Activated T-helper 1 cell treated with Interleukin-2 at 50 U/mL for 16 hours (primary cell): ENCODE data around the gene FAM120A.
A peak's percentile ranks its signal among the peaks of the same experiment; 100 is the strongest.

ENCODE experiments used
- DNase-seq: peaks from one replicate; pipeline ENCODE4 v3.0.0-alpha.2; 2020; ENCODE audit warnings: low read depth

FAM120A gene

DNA sequence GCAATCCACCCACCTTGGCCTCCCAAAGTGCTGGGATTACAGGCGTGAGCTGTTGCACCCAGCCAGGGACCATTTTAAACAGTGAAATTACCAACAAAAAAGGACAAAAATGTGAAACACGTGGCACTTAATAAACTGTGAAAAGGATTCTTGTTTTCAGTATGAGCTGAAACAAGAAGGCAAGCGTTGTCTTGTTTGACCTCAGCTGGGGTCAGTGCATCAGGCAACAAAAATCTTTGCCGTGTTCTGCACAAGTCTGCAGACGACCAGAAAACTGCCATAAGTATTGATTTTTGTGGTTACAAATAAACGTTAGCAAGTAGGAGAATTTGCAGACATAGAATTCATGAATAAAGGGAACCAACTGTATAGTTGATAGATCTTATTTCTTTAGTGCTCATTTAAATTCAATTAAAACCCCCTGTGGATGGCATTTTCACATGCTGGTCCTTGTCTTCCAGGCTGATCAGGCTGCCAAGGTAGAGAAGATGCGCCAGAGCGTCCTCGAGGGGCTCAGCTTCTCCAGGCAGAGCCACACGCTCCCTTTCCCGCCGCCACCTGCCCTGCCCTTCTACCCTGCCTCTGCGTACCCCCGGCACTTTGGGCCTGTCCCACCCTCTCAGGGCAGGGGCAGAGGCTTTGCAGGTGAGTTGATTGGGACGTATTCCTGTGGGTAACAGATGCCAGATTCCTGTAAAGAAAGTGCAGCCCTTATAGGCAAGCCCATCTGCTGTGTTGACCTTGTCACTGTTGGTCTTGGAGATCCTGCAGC is 106.1 kb downstream of the FAM120A start:
- no peak for DNase-seq

DNA sequence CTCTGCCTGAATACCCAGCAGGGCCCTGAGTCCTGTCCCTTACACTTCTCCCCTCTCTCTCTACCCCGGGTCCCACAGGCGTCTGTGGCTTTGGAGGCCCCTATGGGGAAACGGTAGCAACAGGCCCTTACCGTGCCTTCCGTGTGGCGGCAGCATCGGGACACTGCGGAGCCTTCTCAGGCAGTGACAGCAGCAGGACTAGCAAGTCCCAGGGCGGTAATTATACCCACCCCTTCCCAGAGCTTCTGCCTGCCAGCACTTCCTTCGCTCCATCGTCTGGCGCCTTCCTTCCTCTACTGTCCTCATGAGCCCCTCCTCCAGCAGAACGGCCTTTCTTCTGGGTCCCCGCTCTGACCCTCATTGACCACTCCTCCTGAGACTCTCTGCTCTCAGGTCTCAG is 107.0 kb downstream of the FAM120A start:
- no peak for DNase-seq

DNA sequence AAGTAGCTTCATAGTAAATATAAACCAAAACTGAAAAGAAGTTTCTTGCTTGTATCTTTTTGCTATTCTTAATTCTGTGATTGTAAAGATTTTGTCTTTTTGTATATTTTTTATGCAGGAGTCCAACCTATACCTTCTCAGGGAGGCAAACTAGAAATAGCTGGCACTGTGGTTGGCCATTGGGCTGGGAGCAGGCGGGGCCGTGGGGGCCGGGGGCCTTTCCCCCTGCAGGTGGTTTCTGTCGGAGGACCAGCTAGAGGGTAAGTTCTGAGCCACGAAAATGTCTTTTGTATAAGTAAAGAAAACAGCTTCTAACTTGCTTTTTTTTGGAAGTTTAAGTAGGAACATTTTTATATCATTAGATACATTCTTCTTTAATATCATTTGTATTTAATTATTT is 109.5 kb downstream of the FAM120A start:
- no peak for DNase-seq

DNA sequence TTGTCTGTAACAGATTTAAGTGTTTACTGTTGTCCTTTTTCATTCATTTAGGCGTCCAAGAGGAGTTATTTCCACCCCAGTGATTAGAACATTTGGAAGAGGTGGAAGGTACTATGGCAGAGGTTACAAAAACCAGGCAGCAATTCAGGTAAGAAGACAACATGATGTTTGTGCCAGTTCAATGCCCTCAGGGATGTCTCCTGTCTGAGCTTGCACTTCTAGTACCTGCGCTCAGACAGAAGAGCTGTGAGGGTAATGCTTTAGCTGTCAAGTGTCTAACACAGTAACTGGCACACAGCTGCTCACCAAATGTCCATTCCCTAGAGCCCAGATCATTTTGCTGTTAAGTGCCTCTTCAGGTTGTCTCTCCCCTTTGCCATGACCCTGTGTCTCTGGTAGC is 110.7 kb downstream of the FAM120A start:
- DNase-seq = no peak

DNA sequence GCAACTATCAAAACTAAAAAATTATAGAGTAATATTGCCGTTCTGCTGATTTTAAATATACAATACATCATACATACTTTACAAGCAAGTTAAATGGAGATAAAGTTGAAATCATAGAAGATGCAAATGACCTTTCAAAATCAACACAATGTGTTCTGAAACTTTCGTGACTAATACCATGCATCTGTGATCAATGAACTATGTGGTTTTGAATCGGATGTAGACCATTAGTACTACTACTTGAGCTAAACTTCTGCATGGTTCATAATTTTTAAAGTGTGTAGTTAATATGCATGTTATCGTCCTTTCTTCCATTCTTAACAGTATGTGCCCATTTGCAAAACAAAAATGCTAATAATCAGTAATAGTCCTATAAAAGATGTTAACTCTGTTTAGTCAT is 113.6 kb downstream of the FAM120A start:
- no peak for DNase-seq

DNA sequence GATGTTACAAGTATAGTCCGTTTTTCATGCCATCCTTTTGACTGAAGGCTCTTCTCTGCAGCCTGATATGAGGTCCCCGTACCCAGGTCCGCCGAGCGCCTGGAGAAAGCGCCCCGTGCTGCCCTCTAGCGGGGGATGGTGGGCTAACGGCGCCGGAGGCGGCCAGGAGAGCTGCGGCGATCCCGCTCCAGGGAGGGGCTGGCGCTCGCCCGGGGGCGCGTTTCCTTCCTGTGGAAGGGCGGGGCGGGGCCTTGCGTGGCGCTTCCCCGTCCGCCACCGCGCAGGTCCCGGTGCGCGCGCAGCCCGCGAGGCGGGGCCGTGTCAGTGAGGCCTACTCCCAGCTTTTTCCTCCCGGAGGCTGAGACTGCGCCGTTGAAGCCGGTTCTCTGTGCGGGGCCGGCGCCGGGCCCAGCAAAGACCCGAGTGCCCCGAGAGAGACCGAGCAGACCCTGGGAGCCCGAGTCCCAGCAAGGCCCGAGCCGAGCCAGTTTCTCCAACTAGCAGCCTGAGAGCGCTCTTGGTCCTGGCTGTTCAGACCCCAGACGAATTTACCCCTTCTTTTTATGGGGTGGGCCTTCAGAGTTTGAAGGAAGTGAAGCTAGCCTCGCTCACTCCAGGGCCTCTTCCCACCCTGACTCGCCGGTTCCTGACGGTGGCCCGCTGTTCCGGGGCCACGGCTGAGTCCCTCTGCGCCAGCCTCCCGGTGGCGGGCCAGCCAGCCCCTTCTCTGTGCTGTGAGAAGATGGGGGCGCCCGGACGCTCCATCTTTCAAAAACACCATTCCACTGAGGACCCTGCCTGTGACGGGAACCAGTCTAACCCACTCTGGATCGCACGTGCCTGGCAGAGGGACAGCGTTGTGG is 115.2 kb downstream of the FAM120A start:
- DNase-seq = peak; percentile 99

DNA sequence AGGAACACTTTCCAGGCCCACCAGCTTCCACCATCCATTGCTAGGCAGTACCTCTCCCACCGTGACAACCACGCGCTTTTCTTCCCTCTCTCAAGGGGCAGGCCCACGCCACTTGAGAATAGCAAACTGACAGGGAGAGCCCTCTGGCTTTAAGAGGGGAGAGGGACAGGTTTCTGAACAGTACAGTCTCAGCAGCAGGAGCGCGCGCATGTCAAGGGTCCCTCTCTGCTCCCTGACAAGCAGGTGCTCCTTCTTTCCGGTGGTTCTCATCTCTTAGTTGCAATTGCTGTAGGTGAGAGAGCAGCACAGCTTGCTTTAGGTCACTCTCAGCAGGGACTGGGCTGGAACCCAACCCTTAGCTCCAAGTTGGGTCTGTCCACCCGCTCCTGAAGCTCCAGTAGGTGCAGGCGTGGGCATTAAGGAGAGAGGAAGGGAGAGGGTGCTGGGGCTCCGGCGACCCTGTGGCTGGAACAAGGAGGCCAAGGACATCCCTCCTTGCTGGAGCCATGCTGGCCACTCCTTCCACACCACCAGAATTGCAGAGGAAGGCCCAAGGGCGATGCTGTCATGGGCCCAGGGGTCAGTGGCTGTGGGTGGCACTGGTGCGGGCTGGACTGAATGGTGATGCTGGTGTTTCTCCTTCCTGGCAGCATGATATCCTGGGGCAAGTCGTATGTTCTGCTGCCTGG is 115.9 kb downstream of the FAM120A start:
- no peak for DNase-seq

DNA sequence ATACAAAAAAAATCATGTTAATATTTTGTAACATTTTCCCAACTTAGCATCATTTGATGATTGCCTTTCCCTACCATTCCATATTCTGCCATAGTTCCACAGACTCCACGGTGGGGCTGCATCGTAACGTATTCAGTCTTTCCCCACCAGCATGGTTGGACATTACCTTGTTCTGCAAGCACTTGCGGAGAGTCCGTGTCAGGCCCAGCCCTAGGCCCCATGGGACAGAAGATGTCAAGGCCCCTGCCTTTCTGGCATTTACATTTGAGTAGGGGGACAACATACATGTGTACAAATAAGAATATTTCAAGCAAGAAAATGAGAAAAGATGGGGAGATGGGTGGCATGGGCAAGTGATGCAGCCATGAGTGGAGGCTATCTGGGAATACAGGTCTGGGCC is 116.7 kb downstream of the FAM120A start:
- no peak for DNase-seq

DNA sequence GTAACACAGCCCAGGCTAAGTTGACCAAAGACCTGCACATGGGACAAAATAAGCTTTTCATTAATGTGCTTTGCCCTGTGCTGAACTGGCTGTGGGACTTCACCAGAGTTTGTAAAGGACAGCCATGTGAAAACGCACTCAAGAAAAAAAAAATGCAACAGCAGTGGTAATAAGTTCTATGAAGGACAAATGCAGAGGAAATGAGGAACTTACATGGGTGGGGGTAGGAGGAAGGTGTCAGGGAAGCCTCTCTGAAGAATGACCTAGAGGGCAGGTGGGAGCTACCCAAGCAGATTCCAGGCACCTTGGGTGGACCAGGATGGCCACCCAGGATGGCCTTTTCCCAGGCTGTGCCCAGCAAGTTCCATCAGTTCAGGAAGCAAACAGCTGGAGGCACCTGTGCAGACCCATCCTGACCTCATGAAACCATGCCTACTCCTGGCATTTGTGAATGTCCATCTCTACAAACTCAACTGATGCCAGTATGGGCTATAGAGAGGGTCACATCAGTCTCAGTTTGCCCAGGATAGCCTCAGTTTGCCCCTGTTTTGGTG is 118.2 kb downstream of the FAM120A start:
- DNase-seq = no peak

DNA sequence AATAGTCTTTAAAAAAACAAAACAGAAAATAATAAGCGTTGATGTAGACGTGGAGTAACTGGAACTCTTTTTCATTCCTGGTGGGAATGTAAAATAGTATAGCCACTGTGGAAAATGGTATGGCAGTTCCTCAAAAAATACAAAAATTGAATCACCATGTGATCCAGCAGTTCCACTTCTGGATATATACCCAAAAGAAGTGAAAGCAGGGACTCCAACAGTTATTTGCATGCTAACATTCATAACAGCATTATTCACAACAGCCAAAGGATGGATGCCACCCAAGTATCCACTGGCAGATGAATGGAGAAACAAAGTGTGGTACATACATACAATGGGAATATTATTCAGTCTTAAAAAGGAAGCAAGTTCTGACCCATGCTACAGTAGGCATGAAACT is 120.7 kb downstream of the FAM120A start:
- DNase-seq = no peak

DNA sequence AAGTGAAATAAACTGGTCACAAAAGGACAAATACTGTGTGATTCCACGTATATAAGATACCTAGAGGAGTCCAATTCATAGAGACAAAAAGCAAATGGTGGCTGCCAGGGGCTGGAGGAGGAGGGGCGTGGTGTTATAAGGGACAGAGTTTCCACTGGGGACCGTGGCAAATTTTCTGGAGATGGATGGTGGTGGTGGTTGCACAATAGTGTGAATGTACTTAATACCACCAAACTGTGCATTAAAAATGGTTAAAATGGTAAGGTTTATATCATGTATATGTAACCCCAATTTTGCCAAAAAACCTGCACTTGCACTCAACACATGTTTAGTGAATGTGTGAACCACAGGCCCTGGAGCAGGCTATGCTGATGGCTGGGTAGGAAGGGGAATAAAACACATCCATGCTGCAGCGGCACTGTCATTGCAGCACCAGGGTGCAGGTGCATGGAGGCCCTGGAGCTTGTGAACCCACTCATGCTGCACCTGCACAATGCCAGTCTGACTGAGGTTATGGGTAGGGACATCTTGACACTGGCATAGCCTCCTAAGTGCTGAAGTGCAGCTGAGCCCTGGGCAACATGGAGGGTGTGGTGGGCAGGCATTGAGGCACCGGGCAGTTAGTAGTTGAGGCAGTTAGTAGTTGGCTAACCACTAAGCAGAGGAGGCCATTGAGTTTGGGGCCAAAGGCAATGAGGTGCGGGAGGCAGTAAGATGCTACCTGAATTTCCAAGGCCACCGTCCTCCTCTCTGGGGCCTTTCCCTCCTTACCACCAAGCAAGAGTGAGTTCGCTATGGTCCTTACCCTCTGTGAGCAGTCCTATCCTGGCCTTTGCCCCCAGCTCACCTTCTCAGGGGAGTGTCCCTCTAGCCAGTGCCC is 121.4 kb downstream of the FAM120A start:
- no peak for DNase-seq

DNA sequence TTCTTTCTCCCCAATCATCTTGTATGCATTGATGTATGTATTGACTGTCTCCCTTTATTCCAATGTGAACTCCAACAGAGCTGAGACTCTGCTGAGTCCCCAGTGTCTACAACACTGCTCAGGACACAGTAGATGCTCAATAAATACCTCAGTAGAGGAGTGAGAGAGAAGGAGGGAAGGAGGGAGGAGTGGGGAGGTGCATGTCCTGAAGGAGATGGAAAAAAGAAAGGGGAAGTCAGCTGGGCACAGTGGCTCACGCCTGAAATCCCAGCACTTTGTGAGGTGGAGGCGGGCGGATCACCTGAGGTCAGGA is 122.0 kb downstream of the FAM120A start:
- DNase-seq = no peak

DNA sequence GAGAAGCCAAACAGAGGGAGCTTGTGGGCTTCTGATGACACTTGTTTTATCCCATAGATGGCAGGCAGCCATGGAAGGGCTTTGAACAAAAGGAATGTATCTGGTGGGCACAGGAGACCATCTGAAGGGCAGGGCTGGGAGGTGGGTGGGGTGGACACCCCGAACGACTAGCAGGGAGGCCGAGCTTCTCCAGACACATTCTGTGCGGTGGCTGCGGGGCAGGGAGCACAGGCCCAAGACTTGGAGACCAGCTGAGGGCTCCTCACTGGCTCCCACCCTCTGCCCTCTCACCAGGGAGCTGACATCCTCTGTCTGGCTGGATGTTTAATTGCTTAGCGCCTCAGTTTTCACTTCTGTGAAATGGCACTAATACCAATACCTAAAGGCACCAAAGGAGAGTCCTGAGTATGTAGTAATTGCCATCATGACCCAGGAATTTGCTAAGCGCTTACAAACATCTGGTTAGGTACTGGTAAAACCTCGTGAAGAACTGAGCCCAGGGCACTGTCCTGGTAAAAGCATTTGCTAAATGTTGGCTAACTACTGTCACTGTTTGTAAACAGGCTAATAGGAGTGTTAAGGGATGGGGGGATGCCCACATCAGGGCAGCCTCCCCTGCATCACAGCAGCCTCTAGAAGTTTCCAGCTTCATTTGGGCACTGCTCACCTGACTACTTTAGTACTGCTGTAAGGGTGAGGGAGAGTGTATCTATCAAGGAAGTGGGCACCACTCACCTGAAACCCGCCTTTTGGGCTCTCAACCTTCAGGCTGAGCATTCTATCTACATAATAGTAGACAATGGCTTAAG is 122.8 kb downstream of the FAM120A start:
- no peak for DNase-seq

DNA sequence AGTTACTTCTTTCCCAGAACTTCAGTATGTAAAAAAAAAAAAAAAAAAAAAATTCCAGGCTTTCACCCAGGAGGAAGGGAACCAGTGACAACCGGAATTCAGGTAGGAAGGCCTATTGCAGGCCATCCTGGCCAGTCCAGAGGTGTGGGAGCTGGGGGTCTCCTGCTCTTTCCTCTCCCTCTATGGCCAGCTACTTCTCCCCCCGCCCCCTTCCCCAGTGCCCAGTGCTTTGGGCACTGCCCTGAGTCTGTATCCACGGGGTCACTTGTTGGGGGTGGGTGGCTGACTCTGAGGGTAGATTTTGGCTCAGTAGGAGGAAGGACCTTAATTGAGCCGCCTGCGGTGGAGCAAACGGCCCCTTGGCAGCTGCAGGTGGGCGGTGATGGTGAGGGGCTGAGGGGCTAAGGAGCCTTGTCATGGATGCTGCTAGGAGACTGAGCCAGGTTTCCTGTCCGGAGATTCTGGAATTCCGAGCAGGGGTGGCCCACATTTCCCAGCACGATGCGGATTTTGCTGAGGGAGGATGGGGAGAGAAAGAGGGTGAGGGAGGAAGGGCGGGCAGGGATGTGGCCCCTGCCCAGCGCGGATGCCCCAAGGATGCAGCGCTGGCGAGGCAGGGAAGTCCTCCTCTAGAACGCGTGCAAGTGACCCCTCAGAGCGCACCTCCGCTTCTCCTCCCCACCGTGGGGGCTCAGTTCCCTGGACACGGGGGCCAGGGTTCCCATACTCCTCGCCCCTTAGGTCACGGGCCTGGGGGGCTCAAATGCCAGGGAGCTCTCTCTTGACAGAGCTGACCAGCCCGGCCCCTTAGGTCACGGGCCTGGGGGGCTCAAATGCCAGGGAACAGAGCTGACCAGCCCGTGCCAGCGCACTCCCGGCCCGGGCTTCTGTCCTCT is 123.7 kb downstream of the FAM120A start:
- DNase-seq = no peak

DNA sequence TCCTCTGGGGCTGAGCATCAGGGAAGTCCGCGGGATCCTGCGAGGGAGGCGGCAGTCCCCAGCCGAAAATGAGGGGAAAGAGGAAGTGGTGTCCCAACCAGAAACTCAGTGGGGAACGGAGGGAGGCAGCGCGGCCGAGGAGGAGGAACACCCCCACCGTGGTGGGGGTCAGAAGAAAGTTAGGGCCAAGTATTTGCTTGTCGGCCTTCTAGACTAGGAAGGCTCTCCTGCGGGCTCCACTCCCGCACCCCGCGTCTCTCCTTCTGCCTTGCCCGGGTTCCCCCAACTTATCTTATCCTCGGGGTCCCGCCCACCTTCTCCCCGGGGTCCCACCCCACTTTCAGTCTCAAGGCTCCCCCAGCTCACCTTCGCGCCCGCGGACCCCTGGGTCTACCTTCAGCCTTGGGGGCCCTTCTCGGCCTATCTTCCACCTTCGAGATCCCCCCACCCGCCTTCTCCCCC is 124.3 kb downstream of the FAM120A start:
- DNase-seq = peak; percentile 36

DNA sequence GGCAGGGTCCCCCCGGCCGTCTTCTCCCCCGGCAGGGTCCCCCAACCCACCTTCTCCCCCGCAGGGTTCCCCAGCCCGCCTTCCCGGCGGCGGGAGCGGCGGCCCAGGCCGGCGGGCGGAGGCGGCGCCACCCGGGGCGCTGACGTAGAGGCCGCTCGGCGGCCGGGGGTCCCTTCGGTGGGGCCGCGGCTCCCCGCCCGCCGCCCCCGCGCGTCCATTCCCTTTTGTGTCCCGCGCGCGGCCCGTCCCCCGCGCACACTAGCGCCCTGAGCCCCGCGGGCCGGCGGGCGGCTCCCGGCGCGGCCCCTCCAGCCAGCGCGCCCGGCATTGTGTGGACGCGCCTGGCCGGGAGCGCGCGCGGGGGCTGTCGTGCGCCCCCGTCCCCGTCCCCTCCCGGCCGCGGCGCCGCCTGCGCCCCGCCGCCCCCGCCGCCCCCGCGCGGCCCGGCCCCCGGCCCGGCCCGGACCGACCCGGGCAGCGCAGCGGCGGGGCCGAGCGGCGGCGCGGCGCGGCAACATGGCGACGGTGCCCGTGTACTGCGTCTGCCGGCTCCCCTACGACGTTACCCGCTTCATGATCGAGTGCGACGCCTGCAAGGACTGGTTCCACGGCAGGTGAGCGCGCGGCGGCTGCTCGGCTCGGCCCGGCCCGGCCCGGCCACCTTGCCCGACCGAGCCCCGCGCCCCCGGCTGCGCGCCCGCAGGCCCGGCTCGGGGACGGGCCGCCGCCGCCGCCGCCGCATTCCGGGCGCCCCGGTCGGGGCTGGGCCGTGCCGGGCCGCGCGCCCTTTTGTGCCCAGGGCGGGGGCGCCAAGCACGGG is 125.0 kb downstream of the FAM120A start, which contains the start of gene PHF2:
Gene PHF2, plus strand, starts transcription at position 327 of the 820 bp plus-strand sequence. Its CDS starts 190 bp downstream, at position 517.
- peak; percentile 22 for DNase-seq

DNA sequence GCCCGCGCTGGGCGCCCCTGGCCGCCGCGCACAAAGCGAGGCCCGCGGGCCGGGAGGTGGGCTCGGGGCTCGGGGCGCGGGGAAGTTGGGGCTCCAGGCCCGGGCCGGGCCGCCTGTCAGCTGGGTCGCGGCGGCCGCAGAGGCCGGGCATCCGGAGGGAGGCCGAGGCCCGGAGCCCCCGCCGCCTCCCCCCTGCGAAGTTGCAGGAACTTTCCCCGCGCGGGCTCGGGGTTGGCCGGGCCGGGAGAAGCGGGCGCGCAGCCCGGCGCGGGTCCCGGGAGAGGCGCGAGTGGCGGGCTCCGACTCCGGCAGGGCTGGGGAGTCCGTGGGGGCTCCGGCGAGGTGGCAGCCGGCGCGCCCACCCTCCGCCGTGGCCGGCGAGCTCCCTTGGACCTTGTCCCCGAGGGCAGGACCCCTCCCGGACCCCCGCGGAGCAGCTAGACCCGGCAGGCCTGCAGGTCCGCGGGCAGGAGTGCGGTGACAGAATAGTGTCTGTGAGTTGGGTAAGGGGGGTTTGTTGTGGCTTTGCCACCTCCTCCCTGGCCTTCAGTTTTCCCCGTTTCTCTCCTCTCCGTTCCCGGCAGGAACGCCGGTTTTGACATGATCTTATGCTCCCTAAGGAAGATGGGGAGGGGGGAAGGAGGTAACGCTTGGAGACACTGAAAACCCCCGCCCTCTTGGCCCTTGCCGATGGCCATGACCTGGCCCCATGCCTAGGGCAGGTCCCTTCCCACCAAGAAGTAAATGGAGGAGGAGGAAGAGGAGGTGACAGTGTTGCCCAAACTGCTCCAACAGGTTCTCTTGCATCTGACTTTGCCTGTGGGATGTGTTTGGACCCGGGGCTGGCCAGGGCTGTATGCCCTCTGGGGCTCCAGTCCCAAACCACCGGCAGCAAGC is 125.8 kb downstream of the FAM120A start:
- DNase-seq = no peak
